HG02870 (cell line): ENCODE data around the gene FAAP100.
"Not testable (repeated sequence)": the region's sequence is repeated elsewhere in the genome, so short reads cannot be mapped to it uniquely, and the experiment has no call there.

Source experiments
- ATAC-seq: cut with Tn5 transposase; IDR thresholded peaks from one replicate; pipeline ENCODE4 v1.9.1; 2021; ENCODE audit warnings: mild to moderate bottlenecking, moderate library complexity; ENCODE audit not compliant: unreplicated experiment

Gene FAAP100

DNA sequence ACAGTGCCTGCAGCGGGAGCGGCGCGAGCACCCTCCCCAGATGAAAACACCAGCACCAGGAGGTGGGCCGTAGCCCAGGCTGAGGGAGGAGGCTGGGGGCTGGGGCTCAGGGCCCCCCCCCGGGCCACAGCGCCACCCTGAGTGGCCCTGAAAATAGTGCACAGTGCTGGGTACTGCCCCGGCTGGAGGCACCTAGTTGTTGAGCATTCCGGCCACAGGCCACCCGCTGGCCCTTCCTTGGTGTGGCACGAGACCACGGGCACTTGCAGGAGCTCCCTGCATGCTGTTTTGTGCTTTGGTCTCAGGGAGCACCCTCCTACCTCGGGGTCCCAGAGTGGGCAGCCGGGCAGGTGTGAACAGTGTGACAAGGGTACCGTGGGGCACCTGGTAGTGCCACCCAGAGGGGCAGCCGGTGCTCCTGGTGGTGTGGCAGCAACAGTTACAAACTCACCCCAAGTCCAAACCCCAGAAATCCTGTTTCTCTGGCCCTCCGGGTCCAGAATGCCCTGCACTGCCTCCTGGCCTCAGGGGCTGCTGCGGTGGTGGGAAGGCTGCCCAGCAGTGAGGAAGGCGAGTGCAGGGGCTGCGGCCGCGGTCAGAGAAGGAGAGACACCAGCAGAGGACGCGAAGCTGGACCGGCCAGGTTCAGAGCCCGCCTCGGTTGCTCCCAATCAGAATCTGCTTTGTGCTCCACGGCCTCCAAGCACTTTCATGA is 12.0 kb downstream of the FAAP100 start:
- no peak for ATAC-seq

DNA sequence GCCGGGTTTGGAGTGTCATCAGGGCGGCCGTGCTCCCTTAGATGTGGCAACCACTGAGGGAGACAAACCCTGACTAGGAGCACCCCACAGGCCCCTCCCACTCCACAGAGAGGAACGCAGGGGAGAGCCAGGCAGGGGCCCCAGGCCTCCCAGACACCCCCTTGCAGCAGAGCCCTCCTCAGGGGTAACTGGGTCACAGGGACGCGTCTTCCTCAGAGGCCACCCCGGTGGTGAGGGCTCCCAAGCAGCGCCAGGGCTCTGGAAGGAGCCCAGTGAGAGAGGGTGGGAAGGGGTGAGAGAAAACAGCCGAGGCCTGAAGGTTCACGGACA is 12.6 kb downstream of the FAAP100 start:
- no peak for ATAC-seq

DNA sequence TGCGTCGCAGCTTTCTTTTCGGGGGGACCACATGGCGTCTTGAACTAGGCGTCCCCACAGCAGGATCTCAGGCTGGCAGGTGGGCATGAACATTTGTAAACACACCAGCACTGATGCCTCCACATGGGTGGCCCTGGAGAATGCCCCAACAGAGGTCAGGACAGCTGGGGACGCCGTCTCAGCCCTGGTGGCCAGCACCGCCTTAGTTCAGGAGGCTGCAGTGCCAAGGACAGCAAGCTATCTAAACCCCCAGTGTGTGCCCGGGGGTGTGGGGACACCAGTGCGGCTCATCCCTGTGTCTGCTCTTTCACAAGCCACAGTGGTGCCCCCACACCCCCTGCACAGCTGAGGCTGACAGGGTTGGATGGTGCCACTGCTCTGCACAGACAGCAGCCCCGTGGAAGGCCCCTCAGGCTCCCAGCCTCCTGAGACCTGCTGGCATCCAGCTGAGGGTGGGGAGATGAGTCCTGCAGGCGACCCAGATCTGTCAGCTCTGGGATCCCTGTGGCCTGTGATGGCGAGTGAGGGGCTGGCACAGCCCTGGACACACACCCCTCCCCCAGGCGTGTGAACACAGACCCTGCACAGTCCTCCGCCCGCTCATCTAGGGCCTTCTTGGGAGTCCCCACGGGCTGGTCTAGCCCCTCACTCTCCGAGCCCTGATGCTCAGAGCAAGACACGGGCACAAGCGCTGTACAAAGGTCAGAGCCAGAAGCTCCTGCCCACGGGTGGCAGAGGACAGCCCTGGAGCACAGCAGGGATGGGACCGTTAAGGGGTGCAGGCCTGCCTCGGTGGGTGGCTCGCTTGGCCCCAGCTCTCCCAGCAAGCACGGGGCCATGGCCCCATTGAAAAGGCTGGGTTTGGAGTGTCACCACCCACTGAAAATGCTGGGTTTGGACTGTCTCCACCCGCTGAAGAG is 13.2 kb downstream of the FAAP100 start:
- ATAC-seq, result no peak

DNA sequence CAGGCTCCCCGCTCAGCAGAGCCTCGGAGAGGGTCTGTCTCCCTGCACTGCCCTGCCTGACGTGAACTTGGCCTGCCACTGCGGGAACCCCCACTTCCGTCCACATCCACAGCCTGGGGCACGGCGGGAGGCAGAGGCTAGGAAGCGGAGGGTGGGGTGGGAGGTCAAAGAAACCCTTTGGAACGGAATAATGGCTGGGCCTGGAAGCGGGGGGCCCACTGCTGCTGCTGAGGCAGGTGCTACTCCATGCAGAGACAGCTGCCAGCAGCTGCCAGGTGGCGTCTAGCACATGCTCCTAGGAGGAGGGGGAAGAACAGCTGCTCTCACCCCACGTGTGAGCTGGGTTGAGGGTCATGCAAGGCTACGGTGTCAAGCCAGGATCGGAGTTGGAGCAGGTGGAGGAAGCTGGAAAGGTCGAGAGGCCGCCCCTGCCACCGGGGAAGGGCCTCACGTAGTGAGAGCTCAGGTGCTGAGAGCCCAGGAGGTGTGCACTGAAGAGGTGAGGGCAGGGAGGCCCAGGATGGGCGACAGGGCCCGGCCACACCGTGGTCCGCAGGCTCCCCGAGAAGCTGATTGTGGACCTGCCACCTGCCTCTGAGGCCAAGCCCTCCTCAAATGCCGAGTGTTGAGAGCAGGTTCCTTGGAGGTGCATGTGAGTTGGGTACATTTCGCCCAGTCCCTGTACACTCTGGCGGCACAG is 14.1 kb downstream of the FAAP100 start:
- no peak for ATAC-seq

DNA sequence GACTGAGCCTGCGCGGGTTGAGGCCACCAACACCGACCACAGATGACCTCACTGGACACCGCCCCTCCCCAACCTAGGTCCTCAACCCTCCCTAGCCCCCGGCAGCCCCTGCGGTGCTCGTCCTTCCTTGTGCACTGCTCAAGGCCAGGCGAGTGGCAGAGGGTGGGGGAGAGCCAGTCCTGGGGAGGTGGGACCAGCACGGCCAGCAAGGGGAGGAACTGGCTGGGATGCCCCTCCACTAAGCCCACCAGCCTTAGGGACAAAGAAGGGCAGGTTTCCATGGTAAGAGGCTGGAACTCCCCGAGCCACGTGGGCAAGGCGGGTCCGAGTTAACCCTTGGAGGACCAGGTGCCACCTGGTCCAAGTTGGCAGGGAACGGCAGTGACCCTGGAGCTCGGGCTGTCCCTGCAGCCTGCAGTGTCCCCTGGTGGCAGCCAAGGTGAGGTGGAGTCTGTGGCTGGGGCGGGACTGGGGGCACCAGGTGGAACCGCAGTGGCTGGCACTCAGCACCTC is 14.8 kb downstream of the FAAP100 start:
- ATAC-seq, result no peak

DNA sequence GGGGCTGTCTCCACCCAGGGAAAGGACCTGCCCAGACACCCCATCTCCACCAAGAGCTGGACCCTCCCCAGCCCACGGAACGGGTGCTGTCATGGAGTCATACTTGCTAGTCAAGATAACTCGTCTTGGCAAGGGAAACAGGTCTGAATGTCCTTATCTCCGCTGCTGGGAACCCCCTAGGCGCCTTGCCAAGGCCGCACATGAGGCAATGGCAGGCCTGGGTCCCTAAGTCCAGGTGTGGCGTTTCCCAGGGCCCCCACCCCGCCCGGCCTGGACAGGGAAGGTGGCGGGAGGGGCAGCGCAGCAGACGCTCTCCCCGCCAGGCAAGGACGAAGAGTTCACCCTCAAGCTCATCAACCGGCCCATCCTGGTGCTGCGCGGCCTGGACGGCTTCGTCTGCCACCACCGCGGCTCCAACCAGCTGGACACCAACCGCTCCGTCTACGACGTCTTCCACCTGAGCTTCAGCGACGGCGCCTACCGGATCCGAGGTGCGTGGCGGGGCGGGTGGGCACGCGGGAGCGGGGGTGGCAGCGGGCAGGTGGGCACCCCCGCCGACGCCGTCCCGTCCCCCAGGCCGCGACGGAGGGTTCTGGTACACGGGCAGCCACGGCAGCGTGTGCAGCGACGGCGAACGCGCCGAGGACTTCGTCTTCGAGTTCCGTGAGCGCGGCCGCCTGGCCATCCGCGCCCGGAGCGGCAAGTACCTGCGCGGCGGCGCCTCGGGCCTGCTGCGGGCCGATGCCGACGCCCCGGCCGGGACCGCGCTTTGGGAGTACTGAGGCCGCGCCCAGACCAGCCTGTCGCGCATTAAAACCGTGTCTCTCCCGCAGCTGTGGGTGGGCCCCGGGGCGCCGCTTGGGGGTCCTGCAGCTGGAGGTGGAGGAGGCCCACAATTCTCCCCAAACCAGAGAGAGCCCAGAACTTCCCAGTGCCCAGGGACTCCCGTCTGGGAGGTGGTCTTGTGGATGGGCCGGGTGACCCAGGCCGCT is 15.6 kb downstream of the FAAP100 start:
- no peak for ATAC-seq

DNA sequence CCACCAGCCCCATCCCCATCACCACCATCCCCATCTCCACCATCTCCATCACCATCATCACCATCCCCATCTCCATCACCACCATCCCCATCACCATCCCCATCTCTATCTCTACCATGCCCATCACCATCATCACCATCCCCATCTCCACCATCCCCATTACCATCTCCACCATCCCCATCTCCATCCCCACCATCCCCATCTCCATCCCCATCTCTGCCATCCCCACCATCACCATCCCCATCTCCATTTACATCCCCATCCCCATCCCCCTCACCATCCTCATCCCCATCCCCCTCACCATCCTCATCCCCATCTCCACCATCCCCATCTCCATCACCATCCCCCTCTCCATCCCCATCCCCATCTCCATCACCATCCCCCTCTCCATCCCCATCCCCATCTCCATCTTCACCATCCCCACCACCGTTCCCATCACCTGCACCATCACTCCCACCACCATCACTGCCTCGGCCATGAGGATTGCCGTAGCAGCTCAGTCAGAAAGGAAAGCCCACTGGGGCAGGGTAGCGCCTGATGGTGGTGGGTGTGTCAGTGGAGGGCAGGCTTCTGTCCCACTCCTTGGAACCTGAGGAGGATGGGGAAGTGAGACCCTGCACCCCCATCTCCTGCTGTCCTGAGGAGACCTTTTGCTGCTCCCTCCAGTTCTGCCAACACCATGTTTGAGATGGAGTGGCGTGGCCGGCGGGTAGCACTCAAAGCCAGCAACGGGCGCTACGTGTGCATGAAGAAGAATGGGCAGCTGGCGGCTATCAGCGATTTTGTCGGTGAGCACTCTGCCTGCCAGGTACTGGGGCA is 16.5 kb downstream of the FAAP100 start:
- no peak for ATAC-seq

DNA sequence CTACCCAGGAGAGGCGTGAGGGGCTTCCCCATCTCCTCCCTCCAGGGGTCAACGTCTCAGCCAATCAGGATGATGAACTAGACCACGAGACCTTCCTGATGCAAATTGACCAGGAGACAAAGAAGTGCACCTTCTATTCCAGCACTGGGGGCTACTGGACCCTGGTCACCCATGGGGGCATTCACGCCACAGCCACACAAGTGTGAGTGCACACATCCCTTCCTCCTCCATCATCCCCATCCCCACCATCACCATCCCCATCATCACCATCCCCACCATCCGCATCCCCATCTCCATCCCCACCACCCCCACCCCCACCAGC is 17.2 kb downstream of the FAAP100 start:
- ATAC-seq, result no peak

DNA sequence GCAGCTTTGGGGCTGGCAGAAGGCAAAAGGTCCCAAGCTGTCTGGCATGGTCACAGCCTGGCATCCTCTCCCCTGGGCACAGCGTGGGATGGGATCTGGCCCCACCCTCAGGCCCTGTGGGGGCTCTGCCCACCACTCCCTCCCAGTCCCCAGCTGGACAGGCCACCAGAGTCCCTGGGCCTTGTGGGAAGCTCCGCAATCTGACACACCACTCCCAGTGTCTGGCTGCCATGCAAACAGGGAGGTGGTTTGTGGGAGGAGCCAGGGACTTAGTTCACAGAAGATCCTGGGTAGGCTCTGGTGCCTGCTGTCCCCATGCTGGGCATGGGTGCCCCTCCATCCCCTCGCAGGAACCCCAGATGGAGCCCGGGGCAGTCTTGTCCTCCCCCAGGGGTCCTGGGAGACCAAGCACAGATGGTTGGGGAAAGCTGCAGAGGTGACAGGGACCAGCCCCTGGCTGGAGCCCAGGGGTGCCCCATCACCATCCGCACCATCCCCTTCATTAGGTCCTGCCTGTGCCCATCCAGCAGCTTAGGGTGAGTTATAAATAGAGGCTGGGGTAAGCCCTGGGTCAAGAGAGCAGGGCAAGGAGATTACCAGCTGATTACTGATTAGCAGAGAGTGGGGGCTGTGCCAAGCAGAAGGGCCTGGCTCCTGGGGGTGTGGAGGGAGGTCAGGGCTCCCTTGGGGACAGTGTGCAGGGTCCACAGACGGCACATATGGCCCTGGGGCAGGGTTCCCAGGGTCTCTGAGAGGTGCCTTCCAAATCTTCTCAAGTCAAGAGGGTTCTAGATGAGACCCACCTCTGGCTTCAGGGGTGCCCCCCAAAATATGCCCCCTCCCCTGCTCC is 17.8 kb downstream of the FAAP100 start:
- ATAC-seq, result no peak

DNA sequence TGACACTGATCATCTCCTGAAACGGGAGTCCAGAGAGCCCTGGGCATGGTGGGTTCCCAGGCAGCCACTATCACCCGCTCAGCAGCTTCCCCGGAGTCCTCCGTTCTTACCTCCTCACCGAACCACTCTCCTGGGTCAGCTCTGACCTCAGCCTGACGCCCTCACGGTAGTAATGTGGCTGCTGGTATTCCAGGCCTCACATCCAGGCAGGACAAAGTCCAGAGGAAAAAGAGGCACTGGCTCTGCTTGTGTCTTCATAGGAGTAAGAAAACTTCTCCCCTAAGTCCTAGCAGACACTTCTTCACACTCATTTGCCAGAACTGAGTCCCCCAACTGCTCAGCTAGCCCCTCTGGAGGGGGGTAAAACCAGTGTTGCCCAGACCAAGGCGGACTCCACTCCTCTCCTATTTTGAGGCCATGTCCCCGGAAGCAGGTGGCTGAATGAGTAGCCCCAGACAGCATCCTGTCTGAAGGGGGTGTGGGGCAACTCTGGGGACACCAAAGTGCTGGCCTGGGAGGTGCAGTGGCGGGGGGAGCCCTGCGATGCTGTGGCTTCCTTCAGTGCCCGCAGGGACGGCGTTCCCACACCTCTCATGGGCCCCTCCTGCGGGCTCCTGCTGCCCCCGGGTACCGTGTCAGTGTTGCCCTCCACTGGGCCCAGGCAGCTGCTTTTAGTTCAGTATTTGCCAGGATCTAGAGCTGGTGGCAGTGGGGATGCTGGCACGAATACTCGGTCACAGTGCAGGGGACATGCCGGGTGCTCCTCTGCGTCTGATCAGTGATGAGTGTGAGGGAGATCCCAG is 18.6 kb downstream of the FAAP100 start:
- ATAC-seq, result no peak

DNA sequence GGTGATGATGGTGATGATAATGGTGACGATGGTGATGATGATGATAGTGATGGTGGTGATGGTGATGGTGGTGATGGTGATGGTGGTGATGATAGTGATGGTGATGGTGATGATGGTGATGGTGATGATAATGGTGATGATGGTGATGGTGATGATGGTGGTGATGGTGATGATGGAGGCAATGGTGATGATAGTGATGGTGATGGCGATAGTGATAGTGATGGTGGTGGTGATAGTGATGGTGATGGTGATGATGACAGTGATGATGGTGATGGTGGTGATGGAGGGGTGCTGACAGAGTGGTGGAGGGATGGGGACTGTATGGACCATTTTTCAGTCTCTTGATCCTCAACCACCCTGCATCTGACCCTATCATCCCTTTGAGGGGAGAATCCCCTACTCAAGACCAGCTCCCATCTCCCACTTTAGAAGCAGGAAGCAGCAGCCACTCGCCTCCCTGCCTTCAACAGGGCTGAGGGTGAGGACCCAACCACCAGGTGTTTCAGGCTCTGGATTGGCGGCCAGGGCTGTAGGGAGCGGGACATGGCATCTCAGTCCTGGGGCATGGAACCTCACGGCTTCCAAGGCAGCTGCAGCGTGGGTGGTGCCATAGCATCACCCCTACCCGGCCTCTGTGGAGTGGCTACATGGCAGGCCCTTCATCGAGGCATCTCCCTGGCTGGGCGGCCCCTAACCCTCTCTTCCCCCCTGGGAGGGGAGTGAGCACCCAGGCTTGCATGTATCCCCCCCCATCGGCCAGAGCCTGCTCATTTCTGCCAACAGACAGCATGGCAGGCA is 19.5 kb downstream of the FAAP100 start:
- no peak for ATAC-seq

DNA sequence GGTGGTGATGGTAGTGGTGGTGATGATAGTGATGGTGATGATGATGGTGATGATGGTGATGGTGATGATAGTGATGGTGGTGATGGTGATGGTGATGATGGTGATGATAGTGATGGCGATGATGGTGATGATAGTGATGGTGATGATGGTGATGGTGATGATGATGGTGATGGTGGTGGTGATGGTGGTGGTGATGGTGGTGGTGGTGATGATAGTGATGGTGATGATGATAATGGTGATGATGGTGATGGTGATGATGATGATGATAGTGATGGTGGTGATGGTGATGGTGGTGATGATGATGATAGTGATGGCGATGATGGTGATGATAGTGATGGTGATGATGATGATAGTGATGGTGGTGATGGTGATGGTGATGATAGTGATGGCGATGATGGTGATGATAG is 20.2 kb downstream of the FAAP100 start:
- not testable (repeated sequence) for ATAC-seq

DNA sequence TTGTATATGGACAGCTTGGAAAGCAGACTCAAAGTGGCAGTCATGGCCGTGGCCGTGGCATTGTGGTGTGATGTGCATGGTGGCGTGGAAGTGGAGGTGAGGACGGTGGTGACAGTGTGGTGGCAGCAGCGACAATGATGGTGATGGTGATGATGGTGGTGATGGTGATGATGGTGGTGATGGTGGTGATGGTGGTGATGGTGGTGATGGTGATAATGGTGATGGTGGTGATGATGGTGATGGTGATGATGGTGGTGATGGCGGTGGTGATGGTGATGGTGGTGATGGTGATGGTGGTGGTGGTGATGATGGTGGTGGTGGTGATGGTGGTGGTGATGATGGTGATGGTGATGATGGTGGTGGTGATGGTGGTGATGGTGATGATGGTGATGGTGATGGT is 21.1 kb downstream of the FAAP100 start:
- ATAC-seq, result not testable (repeated sequence)

DNA sequence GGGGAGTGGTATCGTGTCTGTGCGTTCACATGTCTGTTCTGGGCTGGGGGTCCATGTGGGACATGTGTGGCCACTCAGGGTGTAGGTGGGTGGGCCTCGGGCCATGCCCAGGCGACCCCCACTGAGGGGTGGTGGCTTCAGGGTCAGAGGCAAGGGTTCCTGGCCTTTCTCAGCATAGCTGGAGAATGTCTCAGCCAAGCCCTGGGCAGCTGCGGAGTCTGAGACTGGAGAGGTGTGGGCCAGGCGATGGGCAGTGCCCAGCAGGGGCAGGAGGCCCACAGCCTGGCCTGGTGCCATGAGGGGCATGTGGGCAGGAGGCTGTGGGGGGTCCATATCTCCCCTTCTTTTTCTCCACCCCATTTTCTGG is 22.7 kb downstream of the FAAP100 start:
- ATAC-seq, result no peak

DNA sequence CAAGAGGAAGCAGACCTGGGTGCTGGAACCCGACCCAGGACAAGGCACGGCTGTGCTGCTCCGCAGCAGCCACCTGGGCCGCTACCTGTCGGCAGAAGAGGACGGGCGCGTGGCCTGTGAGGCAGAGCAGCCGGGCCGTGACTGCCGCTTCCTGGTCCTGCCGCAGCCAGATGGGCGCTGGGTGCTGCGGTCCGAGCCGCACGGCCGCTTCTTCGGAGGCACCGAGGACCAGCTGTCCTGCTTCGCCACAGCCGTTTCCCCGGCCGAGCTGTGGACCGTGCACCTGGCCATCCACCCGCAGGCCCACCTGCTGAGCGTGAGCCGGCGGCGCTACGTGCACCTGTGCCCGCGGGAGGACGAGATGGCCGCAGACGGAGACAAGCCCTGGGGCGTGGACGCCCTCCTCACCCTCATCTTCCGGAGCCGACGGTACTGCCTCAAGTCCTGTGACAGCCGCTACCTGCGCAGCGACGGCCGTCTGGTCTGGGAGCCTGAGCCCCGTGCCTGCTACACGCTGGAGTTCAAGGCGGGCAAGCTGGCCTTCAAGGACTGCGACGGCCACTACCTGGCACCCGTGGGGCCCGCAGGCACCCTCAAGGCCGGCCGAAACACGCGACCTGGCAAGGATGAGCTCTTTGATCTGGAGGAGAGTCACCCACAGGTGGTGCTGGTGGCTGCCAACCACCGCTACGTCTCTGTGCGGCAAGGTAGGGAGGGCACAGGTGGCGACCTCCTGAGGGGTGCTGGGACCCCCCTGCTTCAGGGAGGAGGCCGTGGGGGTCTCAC is 23.3 kb downstream of the FAAP100 start:
- no peak for ATAC-seq

DNA sequence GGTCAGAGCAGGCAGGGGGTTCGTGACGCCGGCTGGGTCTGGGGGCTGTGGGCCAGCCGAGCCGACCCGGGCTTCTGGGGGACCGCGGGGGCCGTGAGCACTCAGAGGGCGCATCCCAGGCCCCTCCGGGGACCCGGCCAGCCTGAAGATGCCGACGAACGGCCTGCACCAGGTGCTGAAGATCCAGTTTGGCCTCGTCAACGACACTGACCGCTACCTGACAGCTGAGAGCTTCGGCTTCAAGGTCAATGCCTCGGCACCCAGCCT is 23.8 kb downstream of the FAAP100 start:
- no peak for ATAC-seq
